Naive thymus-derived CD4-positive, alpha-beta T cell (primary cell): ENCODE results near the gene PCED1B. TPM values are rescaled to one million over a fixed set of nuclear protein-coding genes. Genes with fewer than 3 reads are reported as not detected.

ENCODE experiments used
- ATAC-seq: fragments of 150-1000 bp; cut with Tn5 transposase; 2 replicates; pipeline ENCODE4 v1.10.0; 2021; ENCODE audit warnings: mild to moderate bottlenecking, moderate library complexity
- CTCF ChIA-PET: fragments of 350-600 bp; sonication (Branson Sonifier 250); formaldehyde crosslinking; loops from one replicate; lab custom pipeline; 2021; ENCODE audit warnings: antibody characterized with exemption; lab: Charles Lee
- POLR2A ChIA-PET: fragments of 350-600 bp; sonication (Branson Sonifier 250); formaldehyde crosslinking; loops from one replicate; lab custom pipeline; 2021; ENCODE audit warnings: antibody characterized with exemption, inconsistent platforms; lab: Charles Lee
- DNase-seq, 9 donors: peaks; one replicate each; pipeline versions ENCODE4 v3.0.0 to v3.0.0-alpha.2; 2020 to 2022; ENCODE audit warnings: mixed read lengths in 1 of 9
- H3K27ac ChIP-seq: one replicate; pipeline ENCODE4 v1.7.0; 2013; ENCODE audit warnings: mild to moderate bottlenecking, low read depth, low read length, moderate library complexity
- H3K27me3 ChIP-seq, 2 donors: one replicate each; pipeline ENCODE4 v1.7.0; 2013; ENCODE audit warnings: low read length in 2 of 2, mild to moderate bottlenecking in 2 of 2, moderate library complexity in 2 of 2; ENCODE audit not compliant: control insufficient read depth in 2 of 2, insufficient read depth in 2 of 2
- H3K36me3 ChIP-seq, 3 experiments: 1 replicate in 2 of 3; 2 replicates in 1 of 3; pipeline ENCODE4 v1.7.0; 2013; ENCODE audit warnings: low read length in 3 of 3, mild to moderate bottlenecking in 3 of 3, moderate library complexity in 1 of 3; ENCODE audit not compliant: insufficient read depth in 3 of 3, control insufficient read depth in 2 of 3
- H3K4me1 ChIP-seq, 2 donors: one replicate each; pipeline ENCODE4 v1.7.0; 2013; ENCODE audit warnings: low read length in 2 of 2, mild to moderate bottlenecking in 2 of 2, moderate library complexity in 1 of 2; ENCODE audit not compliant: control insufficient read depth in 2 of 2, insufficient read depth in 2 of 2
- H3K4me3 ChIP-seq: 2 replicates; pipeline ENCODE4 v1.7.0; 2013; ENCODE audit warnings: mild to moderate bottlenecking, low read length
- H3K9me3 ChIP-seq, 3 experiments: 1 replicate in 2 of 3; 2 replicates in 1 of 3; pipeline ENCODE4 v1.7.0; 2013; ENCODE audit warnings: low read length in 3 of 3; ENCODE audit not compliant: control insufficient read depth in 2 of 3
- H3K27ac Mint-ChIP-seq, 9 donors: one replicate each; pipeline ENCODE4 v1.8.0; 2020 to 2022; ENCODE audit warnings: mixed read lengths in 9 of 9, mild to moderate bottlenecking in 8 of 9, moderate library complexity in 5 of 9, inconsistent platforms in 2 of 9
- H3K27me3 Mint-ChIP-seq, 5 donors: one replicate each; pipeline ENCODE4 v1.8.0; 2021 to 2022; ENCODE audit warnings: mixed read lengths in 5 of 5, mild to moderate bottlenecking in 1 of 5
- H3K36me3 Mint-ChIP-seq, 5 donors: one replicate each; pipeline ENCODE4 v1.8.0; 2020 to 2022; ENCODE audit warnings: mixed read lengths in 5 of 5, mild to moderate bottlenecking in 3 of 5, inconsistent platforms in 1 of 5
- H3K4me1 Mint-ChIP-seq, 7 donors: one replicate each; pipeline ENCODE4 v1.8.0; 2020 to 2022; ENCODE audit warnings: mixed read lengths in 7 of 7, mild to moderate bottlenecking in 3 of 7, inconsistent platforms in 1 of 7
- H3K4me3 Mint-ChIP-seq, 10 donors: one replicate each; pipeline ENCODE4 v1.8.0; 2020 to 2022; ENCODE audit warnings: mild to moderate bottlenecking in 10 of 10, mixed read lengths in 10 of 10, moderate library complexity in 6 of 10, inconsistent platforms in 2 of 10
- H3K9me3 Mint-ChIP-seq, 11 donors: one replicate each; pipeline ENCODE4 v1.8.0; 2020 to 2022; ENCODE audit warnings: mixed read lengths in 11 of 11, mild to moderate bottlenecking in 4 of 11, inconsistent platforms in 1 of 11, moderate library complexity in 1 of 11
- intact Hi-C, 2 donors: fragments of 100-400 bp; cut with micrococcal nuclease; formaldehyde crosslinking; loops; one replicate each; pipeline ENCODE4 v1.15.1; 2023
- polyA plus RNA-seq, 2 donors: library from polyadenylated mRNA; unstranded; fragments of 300-500 nt; fragmentation: Illumina TruSeq; gene quantifications; one replicate each; pipeline ENCODE4 v1.2.3, GENCODE V29; 2021
- total RNA-seq, 6 experiments: library from RNA in 5 of 6; stranded (reverse) in 5 of 6; gene quantifications; 1 replicate in 5 of 6; 2 replicates in 1 of 6; pipeline ENCODE4 v1.2.3 and lab custom pipeline; 2021 to 2026

Gene PCED1B
- total and polyA plus RNA-seq, 7 experiments from 2014 or later, result 41.4 to 147 (median 94.3) TPM

GRCh38 chr12:47068539-47068938 is 10.9 kb upstream of the PCED1B start:
- no peak overlapping the region for H3K4me3 ChIP-seq
- H3K4me1 Mint-ChIP-seq, result peaks cover 0 to 8% (median 0%) of the 10 kb centered on the region in 7 donors
- H3K4me1 ChIP-seq, result no peaks in the 10 kb centered on the region
- H3K36me3 ChIP-seq, result no peaks in the 10 kb centered on the region
- no peak for ATAC-seq
- no peaks in the 10 kb centered on the region for H3K27me3 Mint-ChIP-seq
- no peak overlapping the region for H3K4me3 Mint-ChIP-seq
- H3K27ac ChIP-seq, result no peak overlapping the region
- H3K9me3 ChIP-seq, result no peaks in the 10 kb centered on the region
- H3K27me3 ChIP-seq, result no peaks in the 10 kb centered on the region
- H3K9me3 Mint-ChIP-seq, result peaks cover 0 to 2% (median 0%) of the 10 kb centered on the region in 11 donors
- no peak for DNase-seq
- CTCF ChIA-PET, result no interaction called here
- POLR2A ChIA-PET, result interaction anchor here (5.5 kb wide), 1 partner anchor 11 kb away, joined by 29 read pairs; the partner anchor contains the start of genes AMIGO2 and PCED1B
- intact Hi-C loops, result no loop called here
- peak overlapping the region in 1 of 9 donors; percentile 55 for H3K27ac Mint-ChIP-seq
- H3K36me3 Mint-ChIP-seq, result no peaks in the 10 kb centered on the region

GRCh38 chr12:47070310-47070709 is 9.1 kb upstream of the PCED1B start:
- Histone ChIP-seq H3K9me3 (no peaks in the 10 kb centered on the region), H3K27ac (no peak overlapping the region), H3K4me3 (no peak overlapping the region), H3K27me3 (no peaks in the 10 kb centered on the region), H3K4me1 (no peaks in the 10 kb centered on the region), H3K36me3 (no peaks in the 10 kb centered on the region)
- H3K4me1 Mint-ChIP-seq, result peaks cover 0 to 11% (median 1%) of the 10 kb centered on the region in 7 donors
- intact Hi-C loops, result no loop called here
- peaks cover 0 to 2% (median 0%) of the 10 kb centered on the region in 11 donors for H3K9me3 Mint-ChIP-seq
- DNase-seq (no peak), ATAC-seq (no peak)
- no peaks in the 10 kb centered on the region for H3K36me3 Mint-ChIP-seq
- no peak overlapping the region for H3K4me3 Mint-ChIP-seq
- H3K27ac Mint-ChIP-seq, result peak overlapping the region in 2 of 9 donors; percentile 41 to 70
- H3K27me3 Mint-ChIP-seq, result no peaks in the 10 kb centered on the region
- ChIA-PET CTCF (interaction anchor here (0.6 to 3.1 kb wide), 8 partner anchors 9 to 766 kb away, joined by 3 to 11 read pairs (median 4); partner anchors contain the start of genes AMIGO2 and PCED1B), POLR2A (interaction anchor here (0.7 to 5.5 kb wide), 4 partner anchors 9 to 237 kb away, joined by 3 to 29 read pairs (median 4); partner anchors contain the start of genes AMIGO2 and PCED1B)

- Mint-ChIP-seq H3K27me3 (no peaks in the 10 kb centered on the region), H3K9me3 (peaks cover 0 to 2% (median 0%) of the 10 kb centered on the region in 11 donors), H3K36me3 (peaks cover 0 to 4% (median 0%) of the 10 kb centered on the region in 5 donors), H3K4me1 (peaks cover 4 to 17% (median 11%) of the 10 kb centered on the region in 7 donors), H3K27ac (peak overlapping the region in 2 of 9 donors; percentile 34 to 41), H3K4me3 (no peak overlapping the region)
- no peaks in the 10 kb centered on the region for H3K9me3 ChIP-seq
- ChIA-PET POLR2A (interaction anchor here (0.6 to 5.5 kb wide), 7 partner anchors 8 to 635 kb away, joined by 3 to 29 read pairs (median 3); partner anchors contain the start of genes AMIGO2, PCED1B and RPAP3), CTCF (interaction anchor here (0.6 to 3.1 kb wide), 8 partner anchors 8 to 236 kb away, joined by 3 to 11 read pairs (median 3); partner anchors contain the start of genes AMIGO2 and PCED1B)
- no peaks in the 10 kb centered on the region for H3K27me3 ChIP-seq
- peak in 2 of 9 donors; percentile 16 to 33 for DNase-seq
- no peaks in the 10 kb centered on the region for H3K4me1 ChIP-seq
- H3K27ac ChIP-seq, result no peak overlapping the region
- no peak overlapping the region for H3K4me3 ChIP-seq
- intact Hi-C loops, result no loop called here
- no peaks in the 10 kb centered on the region for H3K36me3 ChIP-seq
- ATAC-seq, result peak; percentile 51
These were observed 8.1 kb upstream of the PCED1B start for GRCh38 chr12:47071241-47071852.

GRCh38 chr12:47073951-47074350 is 5.5 kb upstream of the PCED1B start:
- Mint-ChIP-seq H3K4me1 (peaks cover 14 to 41% (median 34%) of the 10 kb centered on the region in 7 donors), H3K4me3 (no peak overlapping the region), H3K36me3 (peaks cover 0 to 13% (median under 1%) of the 10 kb centered on the region in 5 donors), H3K27ac (peak overlapping the region in 1 of 9 donors; percentile 21), H3K9me3 (no peaks in the 10 kb centered on the region), H3K27me3 (no peaks in the 10 kb centered on the region)
- no peaks in the 10 kb centered on the region for H3K36me3 ChIP-seq
- no peak overlapping the region for H3K27ac ChIP-seq
- no peaks in the 10 kb centered on the region for H3K9me3 ChIP-seq
- no peaks in the 10 kb centered on the region for H3K27me3 ChIP-seq
- H3K4me1 ChIP-seq, result peaks cover 15 to 22% of the 10 kb centered on the region in 2 donors
- H3K4me3 ChIP-seq, result no peak overlapping the region
- no peak for ATAC-seq
- intact Hi-C loops, result no loop called here
- ChIA-PET CTCF (interaction anchor here (0.6 to 1.0 kb wide), 4 partner anchors 69 to 1238 kb away, joined by 3 to 4 read pairs (median 3); no protein-coding TSS in a partner anchor), POLR2A (interaction anchor here (1.1 kb wide), 1 partner anchor 45 kb away, joined by 3 read pairs; no protein-coding TSS in a partner anchor)
- no peak for DNase-seq

- H3K4me3 Mint-ChIP-seq, result no peak overlapping the region
- H3K36me3 Mint-ChIP-seq, result peaks cover 0 to 13% (median 4%) of the 10 kb centered on the region in 5 donors
- H3K27me3 Mint-ChIP-seq, result no peaks in the 10 kb centered on the region
- intact Hi-C loops, result no loop called here
- Histone ChIP-seq H3K9me3 (no peaks in the 10 kb centered on the region), H3K4me3 (no peak overlapping the region), H3K27ac (no peak overlapping the region), H3K4me1 (peaks cover 16 to 22% of the 10 kb centered on the region in 2 donors), H3K27me3 (no peaks in the 10 kb centered on the region), H3K36me3 (no peaks in the 10 kb centered on the region)
- H3K9me3 Mint-ChIP-seq, result no peaks in the 10 kb centered on the region
- ATAC-seq (no peak), DNase-seq (no peak)
- ChIA-PET CTCF (interaction anchor here (1.0 kb wide), 2 partner anchors 69 to 232 kb away, joined by 3 to 4 read pairs; no protein-coding TSS in a partner anchor), POLR2A (interaction anchor here (0.7 to 1.6 kb wide), 3 partner anchors 44 to 171 kb away, joined by 3 to 4 read pairs (median 3); no protein-coding TSS in a partner anchor)
- no peak overlapping the region for H3K27ac Mint-ChIP-seq
- peaks cover 17 to 45% (median 40%) of the 10 kb centered on the region in 7 donors for H3K4me1 Mint-ChIP-seq
These were observed 4.7 kb upstream of the PCED1B start for GRCh38 chr12:47074757-47075156.

GRCh38 chr12:47075192-47076084 is 4.0 kb upstream of the PCED1B start:
- H3K9me3 Mint-ChIP-seq, result no peaks in the 10 kb centered on the region
- no peaks in the 10 kb centered on the region for H3K27me3 ChIP-seq
- H3K36me3 ChIP-seq, result peaks cover 0 to 6% (median 0%) of the 10 kb centered on the region in 3 experiments
- no peak overlapping the region for H3K4me3 ChIP-seq
- peaks cover 17 to 49% (median 40%) of the 10 kb centered on the region in 7 donors for H3K4me1 Mint-ChIP-seq
- H3K27ac Mint-ChIP-seq, result no peak overlapping the region
- H3K4me1 ChIP-seq, result peaks cover 16 to 22% of the 10 kb centered on the region in 2 donors
- ChIA-PET POLR2A (interaction anchor here (0.7 to 1.6 kb wide), 3 partner anchors 138 to 231 kb away, joined by 3 to 4 read pairs (median 3); no protein-coding TSS in a partner anchor), CTCF (interaction anchor here (0.6 kb wide), 1 partner anchor 31 kb away, joined by 3 read pairs; no protein-coding TSS in a partner anchor)
- H3K27ac ChIP-seq, result no peak overlapping the region
- ATAC-seq (no peak), DNase-seq (no peak)
- H3K4me3 Mint-ChIP-seq, result no peak overlapping the region
- intact Hi-C loops, result no loop called here
- no peaks in the 10 kb centered on the region for H3K27me3 Mint-ChIP-seq
- H3K36me3 Mint-ChIP-seq, result peaks cover 0 to 13% (median 4%) of the 10 kb centered on the region in 5 donors
- H3K9me3 ChIP-seq, result no peaks in the 10 kb centered on the region
